Natural killer cell (primary cell): ENCODE measurements around the gene INPP4B. TPM values are rescaled to one million over a fixed set of nuclear protein-coding genes. Genes with fewer than 3 reads are reported as not detected.

Source experiments
- ATAC-seq, 3 donors: fragments of 150-1000 bp in 2 of 3; fragments of 200-7000 bp in 1 of 3; cut with Tn5 transposase; 1 replicate in 1 of 3; 2 replicates in 2 of 3; pipeline ENCODE4 v1.10.0; 2021; ENCODE audit warnings: mild to moderate bottlenecking in 2 of 3, moderate library complexity in 2 of 3
- DNase-seq, 2 donors: peaks; one replicate each; pipeline versions ENCODE4 v3.0.0 to v3.0.0-alpha.2; 2013 to 2021; ENCODE audit warnings: mixed read lengths in 1 of 2
- H3K27ac ChIP-seq: one replicate; pipeline ENCODE4 v1.5.1; 2013; ENCODE audit warnings: mild to moderate bottlenecking, low read length
- H3K27me3 ChIP-seq: one replicate; pipeline ENCODE4 v1.6.1; 2013; ENCODE audit warnings: low read length; ENCODE audit not compliant: control insufficient read depth, insufficient read depth
- H3K36me3 ChIP-seq: one replicate; pipeline ENCODE4 v1.6.1; 2013; ENCODE audit warnings: low read length; ENCODE audit not compliant: control insufficient read depth, insufficient read depth
- H3K4me1 ChIP-seq: one replicate; pipeline ENCODE4 v1.6.1; 2013; ENCODE audit warnings: low read length; ENCODE audit not compliant: control insufficient read depth, insufficient read depth
- H3K4me3 ChIP-seq: one replicate; pipeline ENCODE4 v1.5.1; 2013; ENCODE audit warnings: low read length
- H3K9me3 ChIP-seq: one replicate; pipeline ENCODE4 v1.6.1; 2013; ENCODE audit warnings: low read length; ENCODE audit not compliant: control insufficient read depth, insufficient read depth
- H3K27ac Mint-ChIP-seq, 2 donors: one replicate each; pipeline ENCODE4 v1.8.0; 2022; ENCODE audit warnings: mild to moderate bottlenecking in 2 of 2, mixed read lengths in 2 of 2, moderate library complexity in 1 of 2
- H3K27me3 Mint-ChIP-seq, 2 donors: one replicate each; pipeline ENCODE4 v1.8.0; 2022; ENCODE audit warnings: low read depth in 2 of 2, mixed read lengths in 2 of 2
- H3K36me3 Mint-ChIP-seq: one replicate; pipeline ENCODE4 v1.8.0; 2022; ENCODE audit warnings: mixed read lengths
- H3K4me1 Mint-ChIP-seq, 2 donors: one replicate each; pipeline ENCODE4 v1.8.0; 2022; ENCODE audit warnings: mixed read lengths in 2 of 2
- H3K4me3 Mint-ChIP-seq: one replicate; pipeline ENCODE4 v1.8.0; 2022; ENCODE audit warnings: mild to moderate bottlenecking, moderate library complexity, mixed read lengths
- H3K9me3 Mint-ChIP-seq, 2 donors: one replicate each; pipeline ENCODE4 v1.8.0; 2022; ENCODE audit warnings: mixed read lengths in 2 of 2
- WGBS: methylation state at CpG from one replicate; pipeline ENCODE4 v1.1.7; 2013; ENCODE audit warnings: missing lambda C conversion rate; ENCODE audit not compliant: insufficient coverage; 5-methylcytosine and 5-hydroxymethylcytosine counted together
- intact Hi-C: fragments of 100-400 bp; cut with micrococcal nuclease; formaldehyde crosslinking; loops from one replicate; pipeline ENCODE4 v1.14.2; 2022
- total RNA-seq, 4 donors: library from RNA; stranded (reverse); fragments of 120-200 nt in 1 of 4; gene quantifications; one replicate each; pipeline versions ENCODE4 v1.2.3 to v1.2.4, GENCODE V29; 2013 to 2022
- TF ChIP-seq, protein P1 (sequence below): fragments of 200-600 bp; IDR thresholded peaks from one replicate; pipeline ENCODE4 v1.8.0; 2022; ENCODE audit warnings: antibody characterized with exemption

INPP4B gene
- total RNA-seq = 1 to 10 TPM; 2.4 to 6.2 (median 4.5) TPM
- total RNA-seq (2013) = 40.9 TPM

GRCh38 chr4:142846108-142846728 is at the start of gene INPP4B:
Gene INPP4B (minus strand): TSS chr4:142846301.
- ATAC-seq = peak in 2 of 3 donors; percentile 33 to 42
- Mint-ChIP-seq H3K27me3 (peaks cover 36 to 48% of the 10 kb centered on the region in 2 donors), H3K36me3 (no peaks in the 10 kb centered on the region), H3K4me1 (peaks cover 0 to 14% of the 10 kb centered on the region in 2 donors), H3K27ac (no peak within 1 kb of the TSS), H3K9me3 (no peaks in the 10 kb centered on the region), H3K4me3 (peak within 1 kb of the TSS; percentile 77)
- no peaks in the 10 kb centered on the region for H3K36me3 ChIP-seq
- WGBS = under 1% methylated on average over 55 of the region's 55 CpGs
- peaks cover 24% of the 10 kb centered on the region for H3K4me1 ChIP-seq
- TF ChIP-seq, protein P1, sequence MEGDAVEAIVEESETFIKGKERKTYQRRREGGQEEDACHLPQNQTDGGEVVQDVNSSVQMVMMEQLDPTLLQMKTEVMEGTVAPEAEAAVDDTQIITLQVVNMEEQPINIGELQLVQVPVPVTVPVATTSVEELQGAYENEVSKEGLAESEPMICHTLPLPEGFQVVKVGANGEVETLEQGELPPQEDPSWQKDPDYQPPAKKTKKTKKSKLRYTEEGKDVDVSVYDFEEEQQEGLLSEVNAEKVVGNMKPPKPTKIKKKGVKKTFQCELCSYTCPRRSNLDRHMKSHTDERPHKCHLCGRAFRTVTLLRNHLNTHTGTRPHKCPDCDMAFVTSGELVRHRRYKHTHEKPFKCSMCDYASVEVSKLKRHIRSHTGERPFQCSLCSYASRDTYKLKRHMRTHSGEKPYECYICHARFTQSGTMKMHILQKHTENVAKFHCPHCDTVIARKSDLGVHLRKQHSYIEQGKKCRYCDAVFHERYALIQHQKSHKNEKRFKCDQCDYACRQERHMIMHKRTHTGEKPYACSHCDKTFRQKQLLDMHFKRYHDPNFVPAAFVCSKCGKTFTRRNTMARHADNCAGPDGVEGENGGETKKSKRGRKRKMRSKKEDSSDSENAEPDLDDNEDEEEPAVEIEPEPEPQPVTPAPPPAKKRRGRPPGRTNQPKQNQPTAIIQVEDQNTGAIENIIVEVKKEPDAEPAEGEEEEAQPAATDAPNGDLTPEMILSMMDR = no peak
- DNase-seq = peak in 1 of 2 donors; percentile 62
- intact Hi-C loops = no loop called here
- H3K27me3 ChIP-seq = peaks cover 40% of the 10 kb centered on the region
- H3K9me3 ChIP-seq = no peaks in the 10 kb centered on the region
- no peak within 1 kb of the TSS for H3K27ac ChIP-seq
- peak within 1 kb of the TSS; percentile 39 for H3K4me3 ChIP-seq

GRCh38 chr4:142893012-142893411 is 46.9 kb upstream of the INPP4B start:
- Histone ChIP-seq H3K27ac (no peak overlapping the region), H3K4me1 (no peaks in the 10 kb centered on the region), H3K36me3 (no peaks in the 10 kb centered on the region), H3K9me3 (no peaks in the 10 kb centered on the region), H3K4me3 (no peak overlapping the region), H3K27me3 (no peaks in the 10 kb centered on the region)
- no peak for DNase-seq
- WGBS = 78% methylated on average over 3 of the region's 3 CpGs
- H3K4me3 Mint-ChIP-seq = no peak overlapping the region
- H3K4me1 Mint-ChIP-seq = no peaks in the 10 kb centered on the region
- no peak for ATAC-seq
- no peak overlapping the region for H3K27ac Mint-ChIP-seq
- intact Hi-C loops = no loop called here
- H3K27me3 Mint-ChIP-seq = no peaks in the 10 kb centered on the region
- H3K9me3 Mint-ChIP-seq = peaks cover 3 to 10% of the 10 kb centered on the region in 2 donors
- no peaks in the 10 kb centered on the region for H3K36me3 Mint-ChIP-seq
- TF ChIP-seq, protein P1 = no peak

- H3K27ac Mint-ChIP-seq = no peak overlapping the region
- Histone ChIP-seq H3K36me3 (no peaks in the 10 kb centered on the region), H3K27me3 (no peaks in the 10 kb centered on the region), H3K9me3 (no peaks in the 10 kb centered on the region), H3K4me3 (no peak overlapping the region), H3K4me1 (no peaks in the 10 kb centered on the region), H3K27ac (no peak overlapping the region)
- ATAC-seq (no peak), DNase-seq (no peak)
- no peaks in the 10 kb centered on the region for H3K9me3 Mint-ChIP-seq
- no peaks in the 10 kb centered on the region for H3K4me1 Mint-ChIP-seq
- H3K36me3 Mint-ChIP-seq = no peaks in the 10 kb centered on the region
- intact Hi-C loops = no loop called here
- WGBS = 94% methylated on average over 5 of the region's 5 CpGs
- H3K27me3 Mint-ChIP-seq = no peaks in the 10 kb centered on the region
- no peak overlapping the region for H3K4me3 Mint-ChIP-seq
- TF ChIP-seq, protein P1 = no peak
Observed at GRCh38 chr4:142886566-142886965, 40.5 kb upstream of the INPP4B start.
